Measurements from ENCODE around the gene KIF4A.

Gene KIF4A

DNA sequence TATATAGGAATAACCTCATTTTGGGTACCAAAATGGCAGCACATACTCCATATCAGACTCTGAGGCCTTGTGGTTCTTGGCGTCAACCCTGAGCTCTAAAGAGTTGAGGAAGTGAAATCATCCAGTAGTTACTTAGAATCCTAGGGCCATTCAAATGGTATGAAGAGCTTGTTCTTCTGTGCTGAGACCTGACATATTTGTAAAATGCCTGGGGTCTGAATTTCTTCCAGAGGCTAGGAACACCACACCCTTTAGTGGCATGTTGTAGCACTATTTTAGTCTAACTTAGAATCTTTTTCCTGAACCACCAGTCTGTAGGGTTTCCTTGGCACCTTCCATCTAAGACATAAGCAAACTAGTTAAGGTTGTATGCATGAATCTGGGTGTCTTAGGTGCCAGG lies 115.1 kb downstream of the KIF4A start:
- Histone ChIP-seq H3K27me3 (ENCODE audit: insufficient read depth, low read length) (no peaks in the 10 kb centered on the region), H3K4me1 (ENCODE audit: insufficient read depth, low read length) (no peaks in the 10 kb centered on the region), H3K27ac (ENCODE audit: low read length) (no peak overlapping the region), H3K36me3 (ENCODE audit: insufficient read depth, low read depth, low read length) (peaks cover 72% of the 10 kb centered on the region), H3K4me3 (ENCODE audit: low read length) (no peak overlapping the region), H3K9me3 (ENCODE audit: insufficient read depth, low read depth, low read length) (no peaks in the 10 kb centered on the region), H3K9ac (ENCODE audit: low read depth, low read length) (no peak overlapping the region)

DNA sequence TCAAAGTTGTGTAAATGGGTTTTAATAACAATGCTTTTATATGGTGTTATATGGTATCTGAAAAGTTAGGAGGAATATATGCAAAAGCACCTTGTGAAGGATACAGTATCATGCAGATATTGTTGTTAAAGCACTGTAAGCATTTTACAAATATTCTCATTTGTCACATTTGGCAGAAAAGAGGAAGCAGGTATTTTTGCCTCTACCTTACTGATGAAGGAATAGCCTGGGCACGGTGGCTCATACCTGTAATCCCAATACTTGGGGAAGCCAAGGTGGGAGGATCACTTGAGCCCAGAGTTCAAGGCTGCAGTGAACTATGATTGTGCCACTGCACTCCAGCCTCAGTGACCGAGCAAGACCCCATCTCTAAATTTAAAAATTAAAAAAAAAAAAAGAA lies 121.0 kb downstream of the KIF4A start:
- H3K27me3 ChIP-seq (ENCODE audit: insufficient read depth, low read length), result no peaks in the 10 kb centered on the region
- no peak overlapping the region for H3K4me3 ChIP-seq (ENCODE audit: low read length)
- no peaks in the 10 kb centered on the region for H3K9me3 ChIP-seq (ENCODE audit: insufficient read depth, low read depth, low read length)
- H3K4me1 ChIP-seq (ENCODE audit: insufficient read depth, low read length), result no peaks in the 10 kb centered on the region
- peaks cover 39% of the 10 kb centered on the region for H3K36me3 ChIP-seq (ENCODE audit: insufficient read depth, low read depth, low read length)
- no peak overlapping the region for H3K9ac ChIP-seq (ENCODE audit: low read depth, low read length)
- no peak overlapping the region for H3K27ac ChIP-seq (ENCODE audit: low read length)

DNA sequence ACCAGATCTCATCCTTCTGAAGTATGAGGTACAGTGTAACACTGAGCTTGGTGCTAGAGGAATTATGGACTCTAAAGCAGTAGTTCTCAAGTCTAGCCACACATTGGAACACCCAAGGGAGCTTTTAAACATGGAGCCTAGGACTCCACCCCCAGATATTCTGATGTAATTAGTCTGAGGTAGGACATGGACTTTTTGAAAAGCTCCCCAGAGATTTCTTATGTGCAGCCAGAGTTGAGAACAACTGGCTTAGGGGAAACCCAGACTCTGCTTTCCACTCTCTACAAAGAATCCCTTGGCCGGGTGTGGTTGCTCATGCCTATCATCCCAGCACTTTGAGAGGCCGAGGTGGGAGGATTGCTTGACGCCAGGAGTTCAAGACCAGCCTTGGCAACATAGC lies 121.6 kb downstream of the KIF4A start:
- Histone ChIP-seq H3K9me3 (ENCODE audit: insufficient read depth, low read depth, low read length) (no peaks in the 10 kb centered on the region), H3K36me3 (ENCODE audit: insufficient read depth, low read depth, low read length) (peaks cover 33% of the 10 kb centered on the region), H3K27me3 (ENCODE audit: insufficient read depth, low read length) (no peaks in the 10 kb centered on the region), H3K27ac (ENCODE audit: low read length) (no peak overlapping the region), H3K4me3 (ENCODE audit: low read length) (no peak overlapping the region), H3K9ac (ENCODE audit: low read depth, low read length) (no peak overlapping the region), H3K4me1 (ENCODE audit: insufficient read depth, low read length) (no peaks in the 10 kb centered on the region)

DNA sequence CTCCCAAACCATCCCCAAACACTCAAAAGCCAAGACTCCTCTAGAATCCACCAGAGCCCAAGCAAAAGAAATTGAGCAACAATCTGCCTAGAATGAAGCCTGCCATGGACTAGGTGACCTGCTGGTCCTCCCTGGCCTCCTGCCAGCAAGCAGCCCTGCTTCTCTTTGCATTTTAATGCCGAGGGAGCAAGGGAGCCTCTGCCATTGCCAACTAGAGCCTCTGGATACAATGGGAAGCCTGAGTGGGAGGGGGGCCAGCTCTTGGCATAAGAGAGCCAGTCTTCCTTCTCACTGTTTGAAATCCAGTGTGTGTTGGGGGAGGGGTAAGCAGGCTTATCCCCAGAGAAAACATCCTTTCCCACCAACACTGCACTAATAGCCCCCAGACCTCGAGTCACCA lies 131.7 kb downstream of the KIF4A start:
- Histone ChIP-seq H3K27me3 (ENCODE audit: insufficient read depth, low read length) (no peaks in the 10 kb centered on the region), H3K36me3 (ENCODE audit: insufficient read depth, low read depth, low read length) (peaks cover 38% of the 10 kb centered on the region), H3K4me3 (ENCODE audit: low read length) (peak overlapping the region; percentile 45; the same call in 1 of the 2 replicates), H3K4me1 (ENCODE audit: insufficient read depth, low read length) (peaks cover 16% of the 10 kb centered on the region; the same call in 1 of the 2 replicates), H3K9me3 (ENCODE audit: insufficient read depth, low read depth, low read length) (no peaks in the 10 kb centered on the region), H3K27ac (ENCODE audit: low read length) (peak overlapping the region; percentile 97), H3K9ac (ENCODE audit: low read depth, low read length) (peak overlapping the region; percentile 95; the same call in 1 of the 2 replicates)

DNA sequence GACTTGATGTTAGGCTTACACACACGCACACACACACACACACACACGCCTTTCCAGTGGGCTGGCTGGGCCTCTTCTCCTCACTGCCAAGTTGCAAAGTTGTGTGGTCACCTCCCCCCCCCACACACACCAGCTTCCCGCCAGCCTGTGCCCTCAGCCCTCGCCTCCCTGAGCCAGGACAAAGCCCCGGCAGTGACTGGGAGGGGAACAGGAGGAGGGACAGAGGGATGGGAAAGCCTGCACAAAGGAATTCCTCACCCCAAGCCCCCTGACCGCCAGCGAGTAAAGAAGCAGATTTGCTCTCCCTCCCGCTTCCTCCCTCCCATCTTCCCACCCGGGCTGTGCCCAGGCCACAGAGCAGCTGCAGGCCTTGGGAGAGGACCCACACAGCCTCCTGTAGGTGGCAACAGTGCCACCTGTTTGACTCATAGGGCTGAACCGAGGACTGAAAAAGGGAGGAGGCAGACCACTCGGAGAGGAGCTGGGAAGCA lies 133.0 kb downstream of the KIF4A start, which contains the start of gene GDPD2:
TSS of gene GDPD2 (plus strand) at position 464 of the 491 bp plus-strand sequence. CDS start 1,671 bp downstream, outside the sequence.
- peaks cover 16% of the 10 kb centered on the region; the same call in 1 of the 2 replicates for H3K4me1 ChIP-seq (ENCODE audit: insufficient read depth, low read length)
- H3K27ac ChIP-seq (ENCODE audit: low read length), result peak within 1 kb of the TSS; percentile 97
- no peaks in the 10 kb centered on the region for H3K27me3 ChIP-seq (ENCODE audit: insufficient read depth, low read length)
- no peaks in the 10 kb centered on the region for H3K9me3 ChIP-seq (ENCODE audit: insufficient read depth, low read depth, low read length)
- H3K9ac ChIP-seq (ENCODE audit: low read depth, low read length), result peak within 1 kb of the TSS; percentile 95
- H3K4me3 ChIP-seq (ENCODE audit: low read length), result peak within 1 kb of the TSS; percentile 89
- peaks cover 48% of the 10 kb centered on the region for H3K36me3 ChIP-seq (ENCODE audit: insufficient read depth, low read depth, low read length)

DNA sequence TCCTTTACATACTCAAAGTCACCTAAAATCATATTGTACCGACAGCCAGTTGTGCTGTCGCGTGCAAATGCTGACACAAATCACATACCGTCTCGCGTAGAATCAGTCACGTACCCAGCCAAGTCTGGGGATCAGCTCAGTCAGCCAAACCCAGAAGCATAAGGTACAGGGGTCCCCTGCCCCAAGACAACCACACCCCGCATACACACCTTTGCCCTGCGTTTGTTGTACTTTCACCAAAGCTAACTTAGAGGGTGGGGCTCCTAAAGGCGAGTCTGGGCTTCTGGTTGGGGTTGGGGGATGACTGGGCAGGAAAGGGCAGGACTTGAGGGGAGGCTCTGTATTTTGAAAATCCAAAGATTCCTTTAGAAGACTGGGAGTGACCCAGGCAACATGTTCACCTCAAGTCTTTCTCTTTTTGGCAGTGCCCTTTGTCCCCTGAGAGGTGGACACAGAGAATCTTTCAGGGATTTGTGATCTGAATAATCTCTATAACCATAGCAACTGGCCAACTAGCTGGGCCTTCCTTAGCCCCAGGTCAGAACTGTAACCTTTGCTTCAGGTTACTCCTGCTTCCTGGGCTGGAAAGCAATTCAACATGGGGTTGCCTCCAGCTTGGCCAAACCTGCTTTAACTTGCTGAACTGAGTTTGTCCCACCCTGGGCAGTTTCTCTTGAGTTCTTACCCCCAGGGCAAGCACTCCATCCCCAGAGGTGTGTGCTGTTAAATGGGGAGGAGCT lies 134.2 kb downstream of the KIF4A start:
- Histone ChIP-seq H3K9me3 (ENCODE audit: insufficient read depth, low read depth, low read length) (no peaks in the 10 kb centered on the region), H3K27ac (ENCODE audit: low read length) (no peak overlapping the region), H3K27me3 (ENCODE audit: insufficient read depth, low read length) (no peaks in the 10 kb centered on the region), H3K9ac (ENCODE audit: low read depth, low read length) (peak overlapping the region; percentile 95; the same call in 1 of the 2 replicates), H3K4me3 (ENCODE audit: low read length) (peak overlapping the region; percentile 89), H3K4me1 (ENCODE audit: insufficient read depth, low read length) (peaks cover 16% of the 10 kb centered on the region; the same call in 1 of the 2 replicates), H3K36me3 (ENCODE audit: insufficient read depth, low read depth, low read length) (peaks cover 50% of the 10 kb centered on the region; the same call in 1 of the 2 replicates)

DNA sequence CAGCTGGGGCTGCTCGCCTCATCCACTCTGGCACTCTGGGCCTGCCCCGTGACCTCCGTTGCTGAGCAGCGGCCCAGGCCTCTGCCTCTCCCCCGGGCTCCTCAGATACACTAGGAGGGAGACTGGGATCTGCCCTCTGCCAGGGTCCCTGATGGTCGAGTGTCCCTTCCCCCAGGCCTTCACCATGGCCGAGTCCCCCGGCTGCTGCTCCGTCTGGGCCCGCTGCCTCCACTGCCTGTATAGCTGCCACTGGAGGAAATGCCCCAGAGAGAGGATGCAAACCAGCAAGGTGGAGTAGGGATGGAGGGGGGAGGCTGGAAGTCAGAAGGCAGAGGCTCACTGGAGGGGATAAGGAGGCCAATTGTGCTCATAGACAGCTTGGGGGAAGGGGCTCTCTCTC lies 134.9 kb downstream of the KIF4A start:
- Histone ChIP-seq H3K4me1 (ENCODE audit: insufficient read depth, low read length) (peaks cover 16% of the 10 kb centered on the region; the same call in 1 of the 2 replicates), H3K4me3 (ENCODE audit: low read length) (0 out of 2 replicates have a peak overlapping the region, but pooled peaks have one; percentile 89), H3K27ac (ENCODE audit: low read length) (no peak overlapping the region), H3K36me3 (ENCODE audit: insufficient read depth, low read depth, low read length) (peaks cover 45% of the 10 kb centered on the region; the same call in 1 of the 2 replicates), H3K9ac (ENCODE audit: low read depth, low read length) (peak overlapping the region; percentile 95; the same call in 1 of the 2 replicates), H3K27me3 (ENCODE audit: insufficient read depth, low read length) (no peaks in the 10 kb centered on the region), H3K9me3 (ENCODE audit: insufficient read depth, low read depth, low read length) (no peaks in the 10 kb centered on the region)

DNA sequence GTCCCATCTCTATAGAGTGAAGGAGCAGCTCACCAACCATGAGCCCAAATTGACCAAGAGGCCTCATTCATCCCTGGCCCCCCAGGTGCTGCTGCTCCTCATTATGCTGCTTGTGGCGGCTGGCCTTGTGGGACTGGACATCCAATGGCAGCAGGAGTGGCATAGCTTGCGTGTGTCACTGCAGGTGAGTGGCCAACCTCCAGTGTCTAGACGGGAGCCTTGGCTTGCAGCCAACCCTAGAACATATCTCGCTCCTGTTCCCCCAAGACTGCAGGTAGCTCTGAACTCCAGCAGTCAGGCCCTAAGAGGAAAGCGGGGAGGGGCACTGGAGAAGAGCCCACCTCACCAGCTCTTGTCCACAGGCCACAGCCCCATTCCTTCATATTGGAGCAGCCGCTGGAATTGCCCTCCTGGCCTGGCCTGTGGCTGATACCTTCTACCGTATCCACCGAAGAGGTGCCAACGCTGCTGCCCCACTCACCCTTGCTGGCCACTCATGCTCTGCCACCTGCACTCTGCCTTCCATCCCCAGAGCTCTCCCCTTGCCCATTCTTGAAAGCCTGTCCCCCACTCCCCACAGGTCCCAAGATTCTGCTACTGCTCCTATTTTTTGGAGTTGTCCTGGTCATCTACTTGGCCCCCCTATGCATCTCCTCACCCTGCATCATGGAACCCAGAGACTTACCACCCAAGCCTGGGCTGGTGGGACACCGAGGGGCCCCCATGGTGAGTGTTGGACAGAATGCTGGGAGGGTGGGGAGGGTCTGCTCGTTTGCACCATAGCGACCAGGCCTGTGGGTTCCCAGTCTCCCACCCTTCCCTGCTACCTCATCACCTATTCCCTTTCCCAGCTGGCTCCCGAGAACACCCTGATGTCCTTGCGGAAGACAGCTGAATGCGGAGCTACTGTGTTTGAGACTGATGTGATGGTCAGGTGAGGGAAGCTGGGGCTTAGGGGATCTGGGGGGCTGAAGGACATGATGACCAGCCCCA lies 136.7 kb downstream of the KIF4A start:
- Histone ChIP-seq H3K4me1 (ENCODE audit: insufficient read depth, low read length) (peaks cover 6% of the 10 kb centered on the region; the same call in 1 of the 2 replicates), H3K27me3 (ENCODE audit: insufficient read depth, low read length) (no peaks in the 10 kb centered on the region), H3K9ac (ENCODE audit: low read depth, low read length) (no peak overlapping the region), H3K4me3 (ENCODE audit: low read length) (no peak overlapping the region), H3K27ac (ENCODE audit: low read length) (no peak overlapping the region), H3K36me3 (ENCODE audit: insufficient read depth, low read depth, low read length) (peaks cover 45% of the 10 kb centered on the region; the same call in 1 of the 2 replicates), H3K9me3 (ENCODE audit: insufficient read depth, low read depth, low read length) (no peaks in the 10 kb centered on the region)

DNA sequence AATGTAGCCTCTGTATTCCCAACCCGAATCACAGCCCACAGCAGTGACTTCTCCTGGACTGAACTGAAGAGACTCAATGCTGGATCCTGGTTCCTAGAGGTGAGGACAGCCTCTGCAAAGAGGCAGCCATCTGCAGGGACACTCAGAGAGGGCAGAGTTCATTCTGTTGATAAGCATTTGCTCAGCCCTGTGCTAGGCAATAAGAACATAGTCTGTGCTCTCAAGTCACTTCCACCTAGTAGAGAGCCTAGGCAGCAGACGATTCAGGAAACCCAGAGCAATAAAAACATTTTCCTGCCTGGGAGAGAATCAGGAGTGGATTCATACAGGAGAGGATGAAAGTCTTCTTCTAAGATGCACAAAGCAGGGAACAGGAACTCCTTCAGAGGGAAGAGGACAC lies 137.5 kb downstream of the KIF4A start:
- Histone ChIP-seq H3K36me3 (ENCODE audit: insufficient read depth, low read depth, low read length) (peaks cover 45% of the 10 kb centered on the region; the same call in 1 of the 2 replicates), H3K27ac (ENCODE audit: low read length) (no peak overlapping the region), H3K4me3 (ENCODE audit: low read length) (no peak overlapping the region), H3K4me1 (ENCODE audit: insufficient read depth, low read length) (peaks cover under 1% of the 10 kb centered on the region; the same call in 1 of the 2 replicates), H3K9me3 (ENCODE audit: insufficient read depth, low read depth, low read length) (no peaks in the 10 kb centered on the region), H3K9ac (ENCODE audit: low read depth, low read length) (no peak overlapping the region), H3K27me3 (ENCODE audit: insufficient read depth, low read length) (no peaks in the 10 kb centered on the region)

DNA sequence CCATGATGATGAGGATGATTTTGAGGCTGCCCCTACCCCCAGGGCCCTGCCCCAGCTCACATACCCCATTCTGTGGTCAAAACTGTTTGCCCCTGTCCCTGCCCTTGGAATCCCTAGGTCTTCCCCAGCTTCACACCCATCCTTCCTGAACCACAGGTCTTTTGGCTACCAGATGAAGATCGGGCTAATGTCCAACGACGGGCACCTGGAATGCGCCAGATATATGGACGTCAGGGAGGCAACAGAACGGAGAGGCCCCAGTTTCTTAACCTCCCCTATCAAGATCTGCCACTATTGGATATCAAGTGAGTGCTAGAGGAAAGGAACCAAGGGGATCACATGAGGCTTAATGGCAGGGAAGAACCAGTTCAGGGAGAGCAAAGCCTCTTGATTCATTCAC lies 139.9 kb downstream of the KIF4A start:
- no peaks in the 10 kb centered on the region for H3K27me3 ChIP-seq (ENCODE audit: insufficient read depth, low read length)
- no peak overlapping the region for H3K27ac ChIP-seq (ENCODE audit: low read length)
- no peak overlapping the region for H3K9ac ChIP-seq (ENCODE audit: low read depth, low read length)
- H3K4me3 ChIP-seq (ENCODE audit: low read length), result no peak overlapping the region
- no peaks in the 10 kb centered on the region for H3K4me1 ChIP-seq (ENCODE audit: insufficient read depth, low read length)
- H3K9me3 ChIP-seq (ENCODE audit: insufficient read depth, low read depth, low read length), result no peaks in the 10 kb centered on the region
- H3K36me3 ChIP-seq (ENCODE audit: insufficient read depth, low read depth, low read length), result peaks cover 45% of the 10 kb centered on the region; the same call in 1 of the 2 replicates

Data from iPS-20b (cell line).